ENCODE data around the gene MEIOB.
A peak's percentile ranks its signal among the peaks of the same experiment; 100 is the strongest.
"Not testable (repeated sequence)": the region's sequence is repeated elsewhere in the genome, so short reads cannot be mapped to it uniquely, and the experiment has no call there.

Gene MEIOB

GRCh38 chr16:1906055-1906845 is 34.3 kb upstream of the MEIOB start:
- no peak for DNase-seq

DNA sequence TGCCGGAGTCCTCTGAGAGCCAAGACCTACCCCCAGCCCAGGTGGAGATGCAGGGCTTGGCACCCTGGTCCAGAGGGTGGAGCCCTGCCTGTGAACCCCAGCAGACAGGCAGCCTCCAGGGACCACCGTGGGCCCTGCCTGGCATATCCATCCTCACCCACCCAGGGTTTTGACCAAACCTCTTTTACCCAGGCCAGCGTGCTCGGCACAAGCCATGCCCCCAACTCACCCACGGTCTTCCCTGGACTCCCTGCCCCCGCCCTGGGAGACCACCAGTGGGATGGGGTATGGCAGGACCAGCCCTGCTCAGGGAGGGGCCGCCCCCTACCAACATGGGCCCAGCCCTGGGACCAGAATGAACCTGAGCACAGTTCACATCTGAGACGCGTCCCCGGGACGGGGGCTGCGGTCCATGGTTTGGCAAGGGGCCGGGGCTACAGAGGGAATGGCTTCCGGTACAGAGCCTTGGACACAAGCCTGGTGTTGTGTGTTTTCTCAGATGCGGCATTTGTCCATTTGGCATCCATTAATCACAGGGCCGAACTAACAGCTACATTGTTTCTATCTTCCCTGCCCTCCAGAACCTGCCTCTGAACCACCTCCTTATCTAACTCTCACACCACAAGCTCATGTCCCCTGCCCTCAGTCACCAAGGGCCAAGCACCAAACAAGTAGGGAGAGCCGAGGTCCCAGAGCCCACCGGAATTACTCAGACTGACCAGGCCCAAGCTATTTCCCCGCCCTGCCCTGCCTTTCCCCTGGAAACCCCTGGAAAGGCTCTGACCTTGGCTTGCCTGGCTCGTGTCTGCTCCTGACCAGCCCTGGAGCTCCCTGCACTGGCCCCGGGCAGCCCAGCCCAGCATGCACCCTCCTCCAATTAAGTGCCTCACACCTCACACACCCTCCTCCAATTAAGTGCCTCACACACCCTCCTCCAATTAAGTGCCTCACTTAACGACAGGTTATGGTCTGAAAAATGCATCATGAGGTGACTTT is 32.2 kb upstream of the MEIOB start:
- no peak for DNase-seq

GRCh38 chr16:1903220-1903574 is 31.2 kb upstream of the MEIOB start:
- no peak for DNase-seq

- no peak for DNase-seq
Measured at GRCh38 chr16:1902547-1903219, 30.7 kb upstream of the MEIOB start.

DNA sequence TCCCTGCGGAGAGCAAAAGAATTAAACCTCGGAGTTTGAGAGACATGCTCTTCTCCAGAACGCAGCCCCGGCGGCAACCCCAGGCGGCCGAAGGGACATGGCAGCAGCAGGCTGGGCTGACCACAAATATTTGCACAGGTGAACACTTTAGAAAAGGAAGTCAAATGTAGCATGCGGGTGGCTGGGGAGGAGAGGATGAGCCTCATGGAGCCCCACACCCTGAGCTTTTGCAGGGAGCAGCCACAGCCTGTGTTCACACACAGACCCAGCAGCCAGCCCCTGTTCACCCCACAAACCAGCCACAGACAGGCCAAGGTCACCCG is 28.4 kb upstream of the MEIOB start:
- no peak for DNase-seq

GRCh38 chr16:1899641-1900451 is 27.9 kb upstream of the MEIOB start:
- no peak for DNase-seq

GRCh38 chr16:1897692-1898091 is 25.7 kb upstream of the MEIOB start:
- DNase-seq = not testable (repeated sequence)

- no peak for DNase-seq
Measured at GRCh38 chr16:1895949-1896675, 24.1 kb upstream of the MEIOB start.

DNA sequence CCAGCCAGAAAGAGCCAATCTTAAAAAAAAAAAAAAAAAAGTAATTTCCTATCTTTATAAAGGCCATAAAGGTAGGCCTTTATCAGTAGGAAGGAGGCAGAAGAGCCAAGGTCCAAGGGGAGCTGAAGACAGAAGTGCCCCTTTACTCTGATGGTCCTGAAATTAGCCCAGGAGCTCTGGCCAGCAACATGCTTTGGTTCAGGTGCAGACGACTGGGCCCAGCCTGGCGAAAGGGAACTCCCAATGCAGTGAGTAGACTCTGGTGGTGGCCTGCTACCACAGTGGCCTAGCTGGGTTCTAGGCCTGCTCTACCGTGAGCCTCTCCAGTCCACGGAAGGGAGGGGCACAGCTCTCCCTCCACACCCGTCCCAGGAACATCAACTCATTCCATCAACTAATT is 23.1 kb upstream of the MEIOB start:
- DNase-seq = no peak

DNA sequence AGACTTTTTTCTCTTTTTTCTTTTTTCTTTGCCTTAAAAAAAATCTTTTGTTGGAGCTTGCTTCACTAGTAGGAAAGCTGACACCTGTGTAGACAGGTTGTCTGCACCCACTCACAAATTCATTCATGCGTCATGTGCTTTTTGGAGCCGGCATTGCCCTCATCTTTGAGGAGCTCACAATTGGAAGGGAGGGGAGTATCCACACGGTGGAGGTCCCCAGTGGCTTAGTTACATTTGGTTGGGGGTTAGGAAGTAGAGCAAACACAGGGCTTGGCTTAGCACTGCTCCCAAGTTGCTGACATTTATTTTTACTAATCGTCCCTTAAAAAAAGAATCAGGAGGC is 18.7 kb upstream of the MEIOB start:
- DNase-seq = no peak

DNA sequence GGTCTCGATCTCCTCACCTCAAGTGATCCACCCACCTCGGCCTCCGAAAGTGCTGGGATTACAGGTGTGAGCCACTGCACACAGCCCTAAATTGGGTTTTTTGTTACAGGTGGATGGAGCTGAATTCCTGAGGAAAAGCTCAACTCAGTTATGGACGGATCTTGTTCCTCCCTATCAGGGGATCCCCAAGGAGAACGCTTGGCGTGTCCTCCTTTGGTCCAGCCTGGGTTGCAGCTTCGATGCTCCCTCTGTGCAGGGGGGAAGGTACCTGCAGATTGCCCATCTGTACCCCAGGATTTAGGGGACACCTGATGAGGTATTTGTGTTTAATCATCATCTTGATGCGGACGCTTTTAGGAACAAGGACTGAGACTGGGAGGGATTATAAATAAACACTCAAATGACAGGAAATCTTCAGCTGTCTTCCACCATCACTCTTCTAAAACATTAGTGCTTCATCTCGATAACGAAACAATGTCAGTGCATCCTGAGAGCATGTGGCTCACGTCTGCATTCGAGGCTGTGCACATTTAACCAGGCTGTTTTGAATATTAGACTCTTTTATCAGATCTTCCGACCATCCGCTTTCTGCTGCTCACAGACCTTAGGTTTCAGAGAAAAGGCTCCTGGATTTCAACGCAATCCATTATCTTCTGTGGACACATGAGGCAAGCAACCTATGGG is 18.2 kb upstream of the MEIOB start:
- no peak for DNase-seq

GRCh38 chr16:1887711-1888354 is 15.9 kb upstream of the MEIOB start:
- no peak for DNase-seq

DNA sequence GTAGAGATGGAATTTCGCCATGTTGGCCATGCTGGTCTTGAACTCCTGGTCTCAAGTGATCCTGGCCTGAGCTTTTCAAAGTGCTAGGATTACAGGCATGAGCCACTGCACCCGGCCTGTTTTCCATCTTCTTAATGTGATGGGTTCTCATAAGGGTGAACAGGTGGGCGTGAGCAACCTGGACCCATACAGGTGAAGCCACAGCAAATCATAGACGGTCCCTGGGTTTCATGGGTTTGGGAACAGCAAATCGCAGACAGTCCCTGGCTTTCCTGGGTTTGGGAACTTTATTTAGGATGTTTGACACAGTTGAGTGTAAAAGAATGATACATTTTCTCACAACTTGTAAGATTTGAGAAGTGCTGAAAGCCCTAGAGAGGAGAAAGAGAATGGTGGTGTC is 12.9 kb upstream of the MEIOB start:
- no peak for DNase-seq

DNA sequence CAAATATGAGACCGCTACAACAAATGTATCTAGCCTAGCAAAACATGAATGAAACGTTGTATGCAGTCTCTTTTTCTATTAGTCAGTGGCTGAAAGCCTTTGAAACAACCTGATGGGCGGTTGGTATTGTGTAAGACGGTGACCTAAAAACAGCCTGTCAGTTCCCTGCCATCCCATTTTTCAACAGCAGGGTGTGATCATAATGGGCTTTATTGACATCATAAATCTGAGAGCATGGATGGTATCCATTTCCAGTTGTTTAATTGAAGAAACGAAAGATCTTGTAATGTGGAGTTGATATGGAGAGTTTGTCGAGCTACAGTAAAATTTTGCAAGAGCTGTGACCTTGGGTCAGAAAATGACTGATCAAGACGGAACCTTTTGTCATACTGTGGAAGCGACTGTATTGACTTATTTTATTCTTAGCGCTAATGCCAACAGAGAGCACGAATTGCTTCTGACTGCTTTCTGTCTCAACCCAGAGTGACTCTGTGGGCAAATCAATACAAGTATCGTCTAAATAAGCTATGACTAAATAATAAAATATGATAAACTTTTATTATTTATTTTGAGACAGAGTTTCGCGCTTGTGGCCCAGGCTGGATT is 12.3 kb upstream of the MEIOB start:
- DNase-seq = peak; percentile 50

DNA sequence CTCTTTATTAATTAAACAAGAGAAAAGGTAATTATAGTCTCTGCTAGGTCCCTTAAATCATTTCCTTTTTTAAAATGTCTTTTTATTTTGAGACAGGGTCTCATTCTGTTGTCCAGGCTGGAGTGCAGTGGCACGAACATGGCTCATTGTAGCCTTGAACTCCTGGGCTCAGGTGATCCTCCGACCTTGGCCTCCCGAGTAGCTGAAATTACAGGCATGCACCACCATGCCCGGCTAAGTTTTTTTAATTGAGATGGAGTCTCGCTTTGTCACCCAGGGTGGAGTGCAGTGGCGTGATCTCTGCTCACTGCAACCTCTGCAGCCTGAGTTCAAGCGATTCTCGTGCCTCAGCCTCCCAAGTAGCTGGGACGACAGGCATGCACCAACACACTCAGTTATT is 9.2 kb upstream of the MEIOB start:
- not testable (repeated sequence) for DNase-seq

- no peak for DNase-seq
Measured at GRCh38 chr16:1879477-1879876, 7.5 kb upstream of the MEIOB start.

- DNase-seq = no peak
Measured at GRCh38 chr16:1878256-1878655, 6.3 kb upstream of the MEIOB start.

DNA sequence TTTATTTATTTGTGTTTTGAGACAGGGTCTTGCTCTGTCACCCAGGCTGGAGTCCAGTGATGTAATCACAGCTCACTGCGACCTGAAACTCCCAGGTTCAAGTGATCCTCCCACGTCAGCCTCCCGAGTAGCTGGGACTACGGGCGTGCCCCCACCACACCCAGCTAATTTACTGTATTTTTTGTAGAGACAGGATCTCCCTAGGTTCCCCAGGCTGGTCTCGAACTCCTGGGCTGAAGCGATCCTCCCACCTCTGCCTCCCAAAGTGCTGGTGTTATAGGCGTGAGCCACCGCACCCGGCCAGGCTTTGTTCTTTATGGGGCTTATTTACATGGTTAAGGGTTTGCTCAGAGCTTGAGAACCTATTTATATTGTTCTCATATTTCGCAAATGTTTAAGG is 5.8 kb upstream of the MEIOB start:
- DNase-seq = no peak

DNA sequence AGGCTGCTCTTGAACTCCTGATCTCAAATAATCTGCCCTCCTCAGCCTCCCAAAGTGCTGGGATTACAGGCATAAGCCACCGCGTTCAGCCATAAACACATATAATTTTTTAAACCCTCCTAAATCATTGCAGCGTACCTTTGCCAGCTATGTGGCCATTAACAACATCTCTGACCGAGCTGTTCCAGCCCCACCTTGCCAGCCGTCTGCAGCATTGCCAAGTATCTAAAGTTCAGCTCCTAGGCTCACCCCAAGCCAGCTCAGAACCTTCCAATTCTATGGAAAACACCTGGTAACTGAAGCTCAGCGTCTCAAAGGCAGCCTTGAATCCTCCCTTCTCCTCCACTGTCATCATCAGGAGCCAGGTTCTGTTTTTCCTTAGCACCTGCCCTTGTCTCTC is 5.1 kb upstream of the MEIOB start:
- no peak for DNase-seq

GRCh38 chr16:1876468-1876867 is 4.5 kb upstream of the MEIOB start:
- DNase-seq = no peak

DNA sequence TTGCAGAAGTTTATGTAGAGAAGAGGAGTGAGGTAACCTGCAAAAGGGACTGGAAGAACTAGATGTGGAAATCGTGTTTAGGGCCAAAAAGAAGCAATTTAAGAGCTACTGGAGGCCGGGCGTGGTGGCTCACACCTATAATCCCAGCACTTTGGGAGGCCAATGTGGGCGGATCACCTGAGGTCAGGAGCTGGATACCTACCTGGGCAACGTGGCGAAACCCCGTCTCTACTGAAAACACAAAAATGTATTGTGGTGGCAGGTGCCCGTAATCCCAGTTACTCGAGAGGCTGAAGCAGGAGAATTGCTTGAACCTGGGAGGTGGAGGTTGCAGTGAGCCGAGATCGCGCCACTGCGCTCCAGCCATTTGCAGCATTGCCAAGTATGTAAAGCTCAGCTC is 4.1 kb upstream of the MEIOB start:
- not testable (repeated sequence) for DNase-seq

Data from hematopoietic multipotent progenitor cell treated with erythropoietin and hydrocortisone succinate and interleukin-3 and kit ligand, for 8 days (in vitro differentiated cells).